ENCODE measurements around the gene DYNLT4.
"Not testable (repeated sequence)": the region's sequence is repeated elsewhere in the genome, so short reads cannot be mapped to it uniquely, and the experiment has no call there.

The DYNLT4 gene

GRCh38 chr1:44806704-44807363 is at the start of gene DYNLT4:
DYNLT4 (minus strand) TSS chr1:44807351; CDS start chr1:44806668, 683 bp downstream.
- no peak for DNase-seq (ENCODE audit: low read depth)

GRCh38 chr1:44855742-44856141 is 48.6 kb upstream of the DYNLT4 start:
- DNase-seq (ENCODE audit: low read depth) = no peak

- no peak for DNase-seq (ENCODE audit: low read depth)
Observed at GRCh38 chr1:44854970-44855369, 47.8 kb upstream of the DYNLT4 start.

- DNase-seq (ENCODE audit: low read depth) = no peak
Observed at GRCh38 chr1:44853201-44853600, 46.0 kb upstream of the DYNLT4 start.

GRCh38 chr1:44851308-44851707 is 44.2 kb upstream of the DYNLT4 start:
- no peak for DNase-seq (ENCODE audit: low read depth)

- DNase-seq (ENCODE audit: low read depth) = no peak
Observed at GRCh38 chr1:44849575-44850132, 42.5 kb upstream of the DYNLT4 start.

- DNase-seq (ENCODE audit: low read depth) = no peak
Observed at GRCh38 chr1:44848456-44849181, 41.5 kb upstream of the DYNLT4 start.

GRCh38 chr1:44847845-44848244 is 40.7 kb upstream of the DYNLT4 start:
- no peak for DNase-seq (ENCODE audit: low read depth)

GRCh38 chr1:44846985-44847384 is 39.8 kb upstream of the DYNLT4 start:
- DNase-seq (ENCODE audit: low read depth) = no peak

- DNase-seq (ENCODE audit: low read depth) = no peak
Observed at GRCh38 chr1:44842862-44843655, 35.9 kb upstream of the DYNLT4 start, which contains the start of gene PTCH2. PTCH2 (minus strand) TSS chr1:44843253; CDS start chr1:44842932, 321 bp downstream.

GRCh38 chr1:44842486-44842861 is 35.3 kb upstream of the DYNLT4 start:
- no peak for DNase-seq (ENCODE audit: low read depth)

GRCh38 chr1:44839576-44839975 is 32.4 kb upstream of the DYNLT4 start:
- no peak for DNase-seq (ENCODE audit: low read depth)

- not testable (repeated sequence) for DNase-seq (ENCODE audit: low read depth)
Observed at GRCh38 chr1:44838294-44838693, 31.1 kb upstream of the DYNLT4 start.

GRCh38 chr1:44835738-44836675 is 28.9 kb upstream of the DYNLT4 start:
- peak; percentile 78 for DNase-seq (ENCODE audit: low read depth)

GRCh38 chr1:44834328-44834727 is 27.2 kb upstream of the DYNLT4 start:
- DNase-seq (ENCODE audit: low read depth) = no peak

- DNase-seq (ENCODE audit: low read depth) = no peak
Observed at GRCh38 chr1:44832056-44832705, 25.0 kb upstream of the DYNLT4 start.

- no peak for DNase-seq (ENCODE audit: low read depth)
Observed at GRCh38 chr1:44831516-44831915, 24.4 kb upstream of the DYNLT4 start.

GRCh38 chr1:44830900-44831304 is 23.8 kb upstream of the DYNLT4 start:
- DNase-seq (ENCODE audit: low read depth) = no peak

- no peak for DNase-seq (ENCODE audit: low read depth)
Observed at GRCh38 chr1:44829506-44830384, 22.6 kb upstream of the DYNLT4 start.
